GM12873 (cell line): Measurements from ENCODE around the gene IL9R.

Experiments used
- TF ChIP-seq, protein P1 (sequence below): IDR thresholded peaks from 2 replicates; pipeline ENCODE4 v1.5.1; 2012; ENCODE audit warnings: low read depth, mild to moderate bottlenecking, moderate library complexity, low read length, control low read depth; ENCODE audit not compliant: insufficient read depth; ENCODE audit errors: missing control alignments

Gene IL9R

DNA sequence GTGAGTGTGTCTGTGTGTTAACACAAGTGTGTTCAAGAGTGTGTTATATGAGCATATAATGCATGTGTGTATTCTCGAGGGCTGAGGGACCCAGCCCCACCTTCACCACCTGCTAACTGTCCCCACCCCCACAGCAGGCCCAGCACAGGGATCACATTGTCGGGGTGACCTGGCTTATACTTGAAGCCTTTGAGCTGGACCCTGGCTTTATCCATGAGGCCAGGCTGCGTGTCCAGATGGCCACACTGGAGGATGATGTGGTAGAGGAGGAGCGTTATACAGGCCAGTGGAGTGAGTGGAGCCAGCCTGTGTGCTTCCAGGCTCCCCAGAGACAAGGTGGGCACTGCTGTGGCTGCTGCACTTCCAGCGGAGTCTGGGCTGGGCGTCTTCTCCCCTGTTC, 7.6 kb downstream of the IL9R start:
- TF ChIP-seq, protein P1, sequence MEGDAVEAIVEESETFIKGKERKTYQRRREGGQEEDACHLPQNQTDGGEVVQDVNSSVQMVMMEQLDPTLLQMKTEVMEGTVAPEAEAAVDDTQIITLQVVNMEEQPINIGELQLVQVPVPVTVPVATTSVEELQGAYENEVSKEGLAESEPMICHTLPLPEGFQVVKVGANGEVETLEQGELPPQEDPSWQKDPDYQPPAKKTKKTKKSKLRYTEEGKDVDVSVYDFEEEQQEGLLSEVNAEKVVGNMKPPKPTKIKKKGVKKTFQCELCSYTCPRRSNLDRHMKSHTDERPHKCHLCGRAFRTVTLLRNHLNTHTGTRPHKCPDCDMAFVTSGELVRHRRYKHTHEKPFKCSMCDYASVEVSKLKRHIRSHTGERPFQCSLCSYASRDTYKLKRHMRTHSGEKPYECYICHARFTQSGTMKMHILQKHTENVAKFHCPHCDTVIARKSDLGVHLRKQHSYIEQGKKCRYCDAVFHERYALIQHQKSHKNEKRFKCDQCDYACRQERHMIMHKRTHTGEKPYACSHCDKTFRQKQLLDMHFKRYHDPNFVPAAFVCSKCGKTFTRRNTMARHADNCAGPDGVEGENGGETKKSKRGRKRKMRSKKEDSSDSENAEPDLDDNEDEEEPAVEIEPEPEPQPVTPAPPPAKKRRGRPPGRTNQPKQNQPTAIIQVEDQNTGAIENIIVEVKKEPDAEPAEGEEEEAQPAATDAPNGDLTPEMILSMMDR: no peak

DNA sequence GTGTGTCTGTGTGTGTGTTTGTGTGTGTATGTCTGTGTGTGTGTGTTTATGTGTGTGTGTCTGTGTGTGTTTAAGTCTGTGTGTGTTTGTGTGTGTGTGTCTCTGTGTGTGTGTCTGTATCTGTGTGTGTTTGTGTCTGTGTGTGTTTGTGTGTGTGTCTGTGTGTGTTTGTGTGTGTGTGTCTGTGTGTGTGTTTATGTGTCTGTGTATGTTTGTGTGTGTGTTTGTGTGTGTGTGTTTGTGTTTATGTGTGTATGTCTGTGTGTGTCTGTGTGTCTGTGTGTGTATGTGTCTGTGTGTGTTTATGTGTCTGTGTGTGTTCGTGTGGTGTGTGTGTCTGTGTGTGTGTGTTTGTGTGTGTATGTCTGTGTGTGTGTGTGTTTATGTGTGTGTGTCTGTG, 11.4 kb downstream of the IL9R start:
- TF ChIP-seq, protein P1: no peak
